Astrocyte of the spinal cord (primary cell): ENCODE data around the gene ASTN2.

Experiments used
- DNase-seq: peaks from one replicate; pipeline ENCODE4 v3.0.0; 2011; ENCODE audit warnings: low read depth, low spot score
- H3K4me3 ChIP-seq: 2 replicates; pipeline ENCODE4 v1.5.1; 2011; ENCODE audit warnings: low read depth, mild to moderate bottlenecking, low read length, moderate library complexity
- in situ Hi-C: cut with HindIII; loops from 2 replicates; pipeline ENCODE4 v1.10.0; 2017; ENCODE audit warnings: low sequenced_read_pairs
- TF ChIP-seq, protein P1 (sequence below): IDR thresholded peaks from 2 replicates; pipeline ENCODE4 v1.5.1; 2012; ENCODE audit warnings: low read depth, mild to moderate bottlenecking, low read length, inconsistent platforms

ASTN2 gene

DNA sequence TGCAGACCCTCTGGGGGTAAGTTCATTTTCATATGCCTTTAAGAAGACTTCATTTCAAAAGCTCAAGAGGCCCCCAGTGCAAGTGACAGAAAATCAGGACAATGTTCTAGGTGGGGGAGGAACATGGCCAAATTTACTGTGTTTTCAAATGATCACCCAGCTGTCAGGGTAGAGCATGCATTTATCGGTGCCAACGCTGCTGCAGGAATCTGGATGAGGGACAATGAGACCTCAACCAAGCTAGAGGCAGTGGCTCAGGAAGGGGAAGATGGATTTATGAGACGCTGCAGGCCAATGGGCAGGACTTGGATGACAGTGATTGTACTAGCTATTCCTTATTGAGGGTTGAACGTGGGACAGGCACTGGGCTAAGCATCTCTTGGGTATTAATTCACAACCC, 278.4 kb downstream of the ASTN2 start:
- DNase-seq = no peak
- H3K4me3 ChIP-seq = no peak overlapping the region
- in situ Hi-C loops = no loop called here
- TF ChIP-seq, protein P1, sequence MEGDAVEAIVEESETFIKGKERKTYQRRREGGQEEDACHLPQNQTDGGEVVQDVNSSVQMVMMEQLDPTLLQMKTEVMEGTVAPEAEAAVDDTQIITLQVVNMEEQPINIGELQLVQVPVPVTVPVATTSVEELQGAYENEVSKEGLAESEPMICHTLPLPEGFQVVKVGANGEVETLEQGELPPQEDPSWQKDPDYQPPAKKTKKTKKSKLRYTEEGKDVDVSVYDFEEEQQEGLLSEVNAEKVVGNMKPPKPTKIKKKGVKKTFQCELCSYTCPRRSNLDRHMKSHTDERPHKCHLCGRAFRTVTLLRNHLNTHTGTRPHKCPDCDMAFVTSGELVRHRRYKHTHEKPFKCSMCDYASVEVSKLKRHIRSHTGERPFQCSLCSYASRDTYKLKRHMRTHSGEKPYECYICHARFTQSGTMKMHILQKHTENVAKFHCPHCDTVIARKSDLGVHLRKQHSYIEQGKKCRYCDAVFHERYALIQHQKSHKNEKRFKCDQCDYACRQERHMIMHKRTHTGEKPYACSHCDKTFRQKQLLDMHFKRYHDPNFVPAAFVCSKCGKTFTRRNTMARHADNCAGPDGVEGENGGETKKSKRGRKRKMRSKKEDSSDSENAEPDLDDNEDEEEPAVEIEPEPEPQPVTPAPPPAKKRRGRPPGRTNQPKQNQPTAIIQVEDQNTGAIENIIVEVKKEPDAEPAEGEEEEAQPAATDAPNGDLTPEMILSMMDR = no peak

GRCh38 chr9:117135501-117136098, 279.3 kb downstream of the ASTN2 start:
- TF ChIP-seq, protein P1 = no peak
- no peak overlapping the region for H3K4me3 ChIP-seq
- in situ Hi-C loops = no loop called here
- DNase-seq = no peak

GRCh38 chr9:117134826-117135500, 279.9 kb downstream of the ASTN2 start:
- TF ChIP-seq, protein P1 = no peak
- in situ Hi-C loops = no loop called here
- no peak overlapping the region for H3K4me3 ChIP-seq
- no peak for DNase-seq

DNA sequence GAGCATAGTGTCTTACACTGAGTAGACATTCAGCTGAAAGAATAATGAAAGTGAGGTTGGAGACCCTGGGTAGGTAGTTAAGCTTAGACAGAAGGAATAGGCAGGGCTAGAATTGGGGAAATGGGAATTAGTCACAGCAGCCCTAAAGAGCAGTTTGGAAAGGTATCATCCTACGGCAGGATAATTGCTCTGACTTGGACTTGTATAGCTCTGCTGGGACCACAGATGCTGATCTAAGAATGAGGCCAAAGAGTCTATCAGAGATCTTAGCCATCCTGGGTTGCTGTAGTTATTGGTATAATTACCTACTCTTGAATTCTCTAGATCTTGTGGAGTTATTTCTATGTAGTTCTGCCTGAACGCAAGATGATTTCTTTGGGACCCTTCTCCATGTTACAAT, 288.0 kb downstream of the ASTN2 start:
- H3K4me3 ChIP-seq = no peak overlapping the region
- DNase-seq = no peak
- in situ Hi-C loops = no loop called here
- TF ChIP-seq, protein P1 = no peak

DNA sequence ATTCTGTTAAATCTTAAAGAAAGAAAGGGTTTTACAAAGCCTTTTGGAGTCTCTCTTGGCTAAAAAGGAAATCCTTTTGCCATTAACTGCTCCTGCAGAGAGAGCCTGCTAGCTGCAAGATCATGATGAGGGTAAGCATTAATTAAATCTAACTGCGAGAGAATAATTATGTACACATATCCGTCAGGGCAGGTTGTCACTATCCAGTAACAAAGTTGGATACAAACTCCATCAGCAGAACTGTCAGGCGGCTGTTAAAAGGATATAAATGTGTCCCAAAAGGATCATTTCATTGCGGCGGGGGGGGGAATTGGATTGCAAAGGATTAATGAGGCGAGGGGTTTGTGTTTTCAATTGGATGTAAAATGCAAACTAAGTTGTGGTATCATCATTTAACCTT, 289.3 kb downstream of the ASTN2 start:
- DNase-seq = no peak
- in situ Hi-C loops = no loop called here
- no peak overlapping the region for H3K4me3 ChIP-seq
- TF ChIP-seq, protein P1 = no peak

GRCh38 chr9:117123729-117124128, 291.1 kb downstream of the ASTN2 start:
- in situ Hi-C loops = no loop called here
- TF ChIP-seq, protein P1 = no peak
- DNase-seq = no peak
- H3K4me3 ChIP-seq = no peak overlapping the region
